ENCODE results near the gene HBE1. TPM values are rescaled to one million over a fixed set of nuclear protein-coding genes. Genes with fewer than 3 reads are reported as not detected.

Gene HBE1
- total RNA-seq, 2 experiments from 2014 or later = not detected

GRCh38 chr11:5232176-5232575 lies 37.6 kb downstream of the HBE1 start:
- H3K4me1 Mint-ChIP-seq = peaks cover 4% of the 10 kb centered on the region

GRCh38 chr11:5231111-5231510 lies 38.6 kb downstream of the HBE1 start:
- Mint-ChIP-seq H3K4me3 (no peak overlapping the region), H3K27ac (no peak overlapping the region), H3K27me3 (peaks cover 8% of the 10 kb centered on the region), H3K36me3 (ENCODE audit: low read depth) (no peaks in the 10 kb centered on the region), H3K9me3 (no peaks in the 10 kb centered on the region), H3K4me1 (peaks cover 4% of the 10 kb centered on the region)
- DNase-seq = no peak
- POLR2A ChIA-PET = no interaction called here
- CTCF ChIA-PET = no interaction called here

More at GRCh38 chr11:5232176-5232575, 37.6 kb downstream of the HBE1 start:
- Mint-ChIP-seq H3K27ac (no peak overlapping the region), H3K9me3 (no peaks in the 10 kb centered on the region), H3K4me3 (no peak overlapping the region), H3K36me3 (ENCODE audit: low read depth) (no peaks in the 10 kb centered on the region), H3K27me3 (peaks cover 9% of the 10 kb centered on the region)
- CTCF ChIA-PET = no interaction called here
- POLR2A ChIA-PET = no interaction called here
- DNase-seq = no peak

GRCh38 chr11:5230266-5230665 lies 39.5 kb downstream of the HBE1 start:
- ChIA-PET POLR2A (no interaction called here), CTCF (interaction anchor here (0.9 kb wide), 1 partner anchor 11 kb away, joined by 3 read pairs; no protein-coding TSS in a partner anchor)

GRCh38 chr11:5229796-5230195 lies 39.9 kb downstream of the HBE1 start:
- Mint-ChIP-seq H3K27ac (no peak overlapping the region), H3K4me3 (no peak overlapping the region), H3K27me3 (peaks cover 1% of the 10 kb centered on the region), H3K36me3 (ENCODE audit: low read depth) (no peaks in the 10 kb centered on the region), H3K4me1 (peaks cover 4% of the 10 kb centered on the region), H3K9me3 (no peaks in the 10 kb centered on the region)
- DNase-seq = no peak
- POLR2A ChIA-PET = no interaction called here
- CTCF ChIA-PET = interaction anchor here (0.9 kb wide), 1 partner anchor 11 kb away, joined by 3 read pairs; no protein-coding TSS in a partner anchor

More at GRCh38 chr11:5230266-5230665, 39.5 kb downstream of the HBE1 start:
- DNase-seq = no peak
- Mint-ChIP-seq H3K4me1 (peaks cover 4% of the 10 kb centered on the region), H3K36me3 (ENCODE audit: low read depth) (no peaks in the 10 kb centered on the region), H3K27ac (no peak overlapping the region), H3K27me3 (peaks cover 3% of the 10 kb centered on the region), H3K4me3 (no peak overlapping the region), H3K9me3 (no peaks in the 10 kb centered on the region)

GRCh38 chr11:5229356-5229755 lies 40.4 kb downstream of the HBE1 start:
- H3K4me1 Mint-ChIP-seq = peaks cover under 1% of the 10 kb centered on the region
- POLR2A ChIA-PET = no interaction called here

GRCh38 chr11:5228124-5228523 lies 41.6 kb downstream of the HBE1 start:
- H3K9me3 Mint-ChIP-seq = no peaks in the 10 kb centered on the region
- no peaks in the 10 kb centered on the region for H3K36me3 Mint-ChIP-seq (ENCODE audit: low read depth)
- no peak overlapping the region for H3K27ac Mint-ChIP-seq
- DNase-seq = no peak
- ChIA-PET POLR2A (no interaction called here), CTCF (no interaction called here)
- no peak overlapping the region for H3K4me3 Mint-ChIP-seq
- peaks cover 1% of the 10 kb centered on the region for H3K27me3 Mint-ChIP-seq
- H3K4me1 Mint-ChIP-seq = no peaks in the 10 kb centered on the region

More at GRCh38 chr11:5229356-5229755, 40.4 kb downstream of the HBE1 start:
- H3K27me3 Mint-ChIP-seq = peaks cover 1% of the 10 kb centered on the region
- H3K9me3 Mint-ChIP-seq = no peaks in the 10 kb centered on the region
- DNase-seq = no peak
- no peak overlapping the region for H3K4me3 Mint-ChIP-seq
- H3K27ac Mint-ChIP-seq = no peak overlapping the region
- CTCF ChIA-PET = interaction anchor here (0.9 kb wide), 1 partner anchor 12 kb away, joined by 3 read pairs; no protein-coding TSS in a partner anchor
- H3K36me3 Mint-ChIP-seq (ENCODE audit: low read depth) = no peaks in the 10 kb centered on the region

- Mint-ChIP-seq H3K36me3 (ENCODE audit: low read depth) (no peaks in the 10 kb centered on the region), H3K9me3 (no peaks in the 10 kb centered on the region), H3K27me3 (peaks cover 1% of the 10 kb centered on the region), H3K27ac (no peak overlapping the region), H3K4me1 (no peaks in the 10 kb centered on the region), H3K4me3 (no peak overlapping the region)
- ChIA-PET POLR2A (no interaction called here), CTCF (no interaction called here)
- DNase-seq = no peak
Observed at GRCh38 chr11:5227681-5228080, 42.1 kb downstream of the HBE1 start.

GRCh38 chr11:5226732-5227310 lies 42.9 kb downstream of the HBE1 start, which contains the start of gene HBB:
TSS of gene HBB (minus strand) at chr11:5227071. CDS start at chr11:5227021, 50 bp downstream.
- Mint-ChIP-seq H3K4me3 (no peak within 1 kb of the TSS), H3K9me3 (no peaks in the 10 kb centered on the region), H3K36me3 (ENCODE audit: low read depth) (no peaks in the 10 kb centered on the region), H3K27ac (no peak within 1 kb of the TSS), H3K4me1 (no peaks in the 10 kb centered on the region), H3K27me3 (no peaks in the 10 kb centered on the region)
- DNase-seq = no peak
- POLR2A ChIA-PET = no interaction called here
- CTCF ChIA-PET = no interaction called here

- POLR2A ChIA-PET = no interaction called here
- no peak for DNase-seq
- no peak overlapping the region for H3K27ac Mint-ChIP-seq
- no peak overlapping the region for H3K4me3 Mint-ChIP-seq
- no peaks in the 10 kb centered on the region for H3K27me3 Mint-ChIP-seq
- no peaks in the 10 kb centered on the region for H3K9me3 Mint-ChIP-seq
- H3K36me3 Mint-ChIP-seq (ENCODE audit: low read depth) = no peaks in the 10 kb centered on the region
- CTCF ChIA-PET = no interaction called here
- no peaks in the 10 kb centered on the region for H3K4me1 Mint-ChIP-seq
Observed at GRCh38 chr11:5225480-5225871, 44.3 kb downstream of the HBE1 start.

GRCh38 chr11:5224538-5225479 lies 44.9 kb downstream of the HBE1 start:
- Mint-ChIP-seq H3K27me3 (no peaks in the 10 kb centered on the region), H3K4me1 (no peaks in the 10 kb centered on the region), H3K36me3 (ENCODE audit: low read depth) (no peaks in the 10 kb centered on the region), H3K9me3 (no peaks in the 10 kb centered on the region), H3K4me3 (no peak overlapping the region), H3K27ac (no peak overlapping the region)
- POLR2A ChIA-PET = no interaction called here
- no peak for DNase-seq
- CTCF ChIA-PET = no interaction called here

- Mint-ChIP-seq H3K27ac (no peak overlapping the region), H3K27me3 (no peaks in the 10 kb centered on the region), H3K36me3 (ENCODE audit: low read depth) (no peaks in the 10 kb centered on the region), H3K4me3 (no peak overlapping the region), H3K9me3 (peaks cover 2% of the 10 kb centered on the region), H3K4me1 (no peaks in the 10 kb centered on the region)
- POLR2A ChIA-PET = no interaction called here
- CTCF ChIA-PET = no interaction called here
- DNase-seq = no peak
Observed at GRCh38 chr11:5223686-5224085, 46.1 kb downstream of the HBE1 start.

- CTCF ChIA-PET = no interaction called here
Observed at GRCh38 chr11:5223146-5223545, 46.6 kb downstream of the HBE1 start.

More at GRCh38 chr11:5223146-5223545, 46.6 kb downstream of the HBE1 start:
- Mint-ChIP-seq H3K9me3 (peaks cover 2% of the 10 kb centered on the region), H3K27ac (no peak overlapping the region), H3K4me1 (no peaks in the 10 kb centered on the region), H3K27me3 (no peaks in the 10 kb centered on the region), H3K4me3 (no peak overlapping the region), H3K36me3 (ENCODE audit: low read depth) (no peaks in the 10 kb centered on the region)
- POLR2A ChIA-PET = no interaction called here
- no peak for DNase-seq

Data from activated CD4-positive, alpha-beta T cell treated with anti-CD3 and anti-CD28 coated beads, Interleukin-2, amount 10 ng/mL, durations not matched to agents 7 days and 5 days (primary cell).